GM18907 (cell line): ENCODE data around the gene LBR.

Experiments
- ATAC-seq: cut with Tn5 transposase; IDR thresholded peaks from one replicate; pipeline ENCODE4 v1.9.1; 2021; ENCODE audit warnings: mild to moderate bottlenecking, moderate library complexity; ENCODE audit not compliant: unreplicated experiment

Gene LBR

GRCh38 chr1:225446981-225447615, 19.3 kb upstream of the LBR start:
- no peak for ATAC-seq

- ATAC-seq: no peak
These were observed 18.7 kb upstream of the LBR start for GRCh38 chr1:225446595-225446960.

- no peak for ATAC-seq
These were observed 18.1 kb upstream of the LBR start for GRCh38 chr1:225445639-225446594.

GRCh38 chr1:225442123-225442505, 14.3 kb upstream of the LBR start:
- ATAC-seq: no peak

- peak; percentile 63 for ATAC-seq
These were observed 13.7 kb upstream of the LBR start for GRCh38 chr1:225441314-225442122.

- ATAC-seq: no peak
These were observed 12.8 kb upstream of the LBR start for GRCh38 chr1:225440380-225441221.

GRCh38 chr1:225437710-225438437, 10.0 kb upstream of the LBR start:
- ATAC-seq: no peak

GRCh38 chr1:225435957-225436392, 8.1 kb upstream of the LBR start:
- ATAC-seq: peak; percentile 74

GRCh38 chr1:225435487-225435886, 7.6 kb upstream of the LBR start:
- peak; percentile 27 for ATAC-seq

GRCh38 chr1:225435076-225435475, 7.2 kb upstream of the LBR start:
- ATAC-seq: no peak

- no peak for ATAC-seq
These were observed 6.2 kb upstream of the LBR start for GRCh38 chr1:225434046-225434445.

- no peak for ATAC-seq
These were observed 3.4 kb upstream of the LBR start for GRCh38 chr1:225431081-225431863.

- ATAC-seq: no peak
These were observed 2.5 kb upstream of the LBR start for GRCh38 chr1:225430301-225430700.

- ATAC-seq: peak; percentile 6
These were observed 1.1 kb upstream of the LBR start for GRCh38 chr1:225428881-225429455.

- ATAC-seq: peak; percentile 91
These were observed 436 bp upstream of the LBR start for GRCh38 chr1:225428068-225428880.

- ATAC-seq: no peak
These were observed 1.2 kb downstream of the LBR start for GRCh38 chr1:225426395-225427234.

- ATAC-seq: no peak
These were observed 2.5 kb downstream of the LBR start for GRCh38 chr1:225425201-225425786.
